ENCODE measurements around the gene SRP68.

Gene SRP68

GRCh38 chr17:76022973-76023899 is 49.1 kb downstream of the SRP68 start:
- in situ Hi-C loops (cut with HindIII; ENCODE audit: low pct_unique_long_range_greater_than_20kb, low sequenced_read_pairs): no loop called here
- DNase-seq (ENCODE audit: low read depth in 1 of 2, low spot score in 1 of 2): no peak
- TF ChIP-seq JUND (IDR thresholded peaks at IDR 0.05; ENCODE audit: low read depth): no peak

- TF ChIP-seq JUND (IDR thresholded peaks at IDR 0.05; ENCODE audit: low read depth): no peak
- no peak for DNase-seq (ENCODE audit: low read depth in 1 of 2, low spot score in 1 of 2)
- in situ Hi-C loops (cut with HindIII; ENCODE audit: low pct_unique_long_range_greater_than_20kb, low sequenced_read_pairs): no loop called here
Observed at GRCh38 chr17:76022285-76022684, 50.0 kb downstream of the SRP68 start.

- no peak for TF ChIP-seq JUND (IDR thresholded peaks at IDR 0.05; ENCODE audit: low read depth)
- in situ Hi-C loops (cut with HindIII; ENCODE audit: low pct_unique_long_range_greater_than_20kb, low sequenced_read_pairs): no loop called here
- no peak for DNase-seq (ENCODE audit: low read depth in 1 of 2, low spot score in 1 of 2)
Observed at GRCh38 chr17:76019833-76020467, 52.4 kb downstream of the SRP68 start.

DNA sequence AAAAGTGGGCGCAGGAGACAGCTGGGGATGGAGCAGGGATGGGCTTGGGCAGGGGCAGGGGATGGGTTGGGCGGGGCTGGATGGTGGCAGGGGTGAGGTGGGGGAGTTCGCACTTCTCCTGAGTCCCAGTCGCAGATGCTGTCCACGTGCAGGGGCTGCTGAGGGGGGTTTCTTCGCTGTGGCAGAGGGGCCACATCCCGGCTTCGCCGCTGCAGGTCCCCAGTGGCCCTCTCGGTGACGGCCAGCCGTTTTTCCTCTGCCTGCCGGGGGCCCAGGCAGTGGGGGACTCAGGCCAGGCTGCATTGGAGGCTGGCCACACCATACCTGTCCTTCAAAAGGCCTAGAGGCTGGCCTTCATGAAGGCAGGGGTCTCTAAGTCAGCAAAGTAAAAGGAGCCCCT is 53.5 kb downstream of the SRP68 start:
- DNase-seq (ENCODE audit: low read depth in 1 of 2, low spot score in 1 of 2): no peak
- no peak for TF ChIP-seq JUND (IDR thresholded peaks at IDR 0.05; ENCODE audit: low read depth)
- in situ Hi-C loops (cut with HindIII; ENCODE audit: low pct_unique_long_range_greater_than_20kb, low sequenced_read_pairs): no loop called here

DNA sequence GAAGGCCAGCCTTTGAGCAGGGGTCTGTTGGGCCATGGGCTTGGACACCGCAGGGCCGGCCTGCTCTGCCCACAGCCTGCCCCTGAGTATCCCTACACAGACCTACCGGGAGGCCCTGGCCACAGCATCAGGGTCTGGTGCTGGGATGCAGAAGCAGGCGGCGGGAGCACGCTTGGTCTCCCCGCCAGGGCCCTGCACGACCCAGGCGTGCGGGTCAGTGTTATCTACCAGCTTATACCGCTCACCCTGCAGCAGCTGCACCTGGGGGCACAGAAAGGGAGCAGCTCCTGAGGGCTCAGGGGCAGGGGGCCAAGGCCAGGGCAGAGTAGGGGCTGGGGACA is 54.0 kb downstream of the SRP68 start:
- in situ Hi-C loops (cut with HindIII; ENCODE audit: low pct_unique_long_range_greater_than_20kb, low sequenced_read_pairs): no loop called here

DNA sequence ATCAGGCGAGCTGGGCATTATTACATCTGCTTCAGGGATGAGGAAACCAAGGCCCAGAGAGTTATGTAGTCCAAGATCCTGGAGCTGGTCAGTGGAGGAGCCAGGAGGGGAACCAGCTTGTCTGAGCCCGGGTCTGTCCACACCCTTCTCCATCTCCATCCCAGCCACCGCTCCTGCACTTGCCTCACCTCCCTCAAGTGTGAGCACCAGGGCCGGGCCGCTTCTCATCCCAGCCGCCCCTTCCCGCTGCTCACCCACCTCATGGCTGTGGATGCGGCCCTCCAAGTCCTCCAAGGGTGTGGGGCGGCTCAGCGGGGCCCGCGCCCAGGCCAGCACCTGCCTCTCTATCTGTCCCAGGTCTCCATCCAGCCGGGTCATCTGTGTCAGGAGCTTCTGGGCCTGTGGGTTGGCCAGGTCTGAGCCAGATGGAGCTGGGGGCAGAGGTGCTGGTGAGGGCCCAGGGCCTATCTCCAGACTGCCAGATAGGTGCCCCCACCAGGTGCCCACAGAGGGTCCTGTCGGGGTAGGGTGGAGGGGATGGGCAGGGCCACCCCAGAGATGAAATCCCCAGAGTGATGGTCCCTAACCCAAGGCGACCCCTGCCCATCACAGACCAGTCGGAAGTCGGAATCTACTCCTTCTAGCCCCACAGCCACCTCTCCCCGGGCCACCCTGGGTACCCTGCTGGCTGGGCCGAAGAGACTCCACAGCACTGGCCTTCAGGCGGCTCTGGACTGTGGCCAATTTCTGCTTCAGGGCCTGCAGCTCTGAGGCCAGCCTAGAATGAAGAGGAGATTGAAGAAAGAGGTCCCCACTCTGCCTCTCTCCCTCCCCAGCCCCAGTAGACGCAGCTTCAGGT is 54.6 kb downstream of the SRP68 start:
- TF ChIP-seq JUND (IDR thresholded peaks at IDR 0.05; ENCODE audit: low read depth): no peak

More for the DNA sequence above, 54.0 kb downstream of the SRP68 start:
- DNase-seq (ENCODE audit: low read depth in 1 of 2, low spot score in 1 of 2): no peak
- no peak for TF ChIP-seq JUND (IDR thresholded peaks at IDR 0.05; ENCODE audit: low read depth)

DNA sequence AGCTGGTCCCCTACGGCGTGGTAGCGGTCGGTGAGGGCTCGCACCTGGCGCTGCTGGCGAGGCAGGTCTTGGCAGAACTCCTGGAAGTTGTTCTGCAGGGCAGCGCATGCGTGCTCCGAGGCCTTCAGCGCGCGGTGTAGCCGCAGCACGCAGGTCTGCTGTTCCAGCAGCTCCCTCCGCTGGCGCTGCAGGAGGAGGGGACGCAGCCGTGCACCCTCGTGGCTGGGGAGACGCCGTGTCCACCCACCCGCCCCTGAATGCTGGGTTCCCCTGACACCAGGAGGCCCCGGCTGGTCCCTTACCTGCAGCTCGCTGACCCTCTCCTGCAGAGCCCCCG is 57.4 kb downstream of the SRP68 start:
- TF ChIP-seq JUND (IDR thresholded peaks at IDR 0.05; ENCODE audit: low read depth): no peak
- in situ Hi-C loops (cut with HindIII; ENCODE audit: low pct_unique_long_range_greater_than_20kb, low sequenced_read_pairs): no loop called here
- DNase-seq (ENCODE audit: low read depth in 1 of 2, low spot score in 1 of 2): no peak

More for the DNA sequence above, 54.6 kb downstream of the SRP68 start:
- in situ Hi-C loops (cut with HindIII; ENCODE audit: low pct_unique_long_range_greater_than_20kb, low sequenced_read_pairs): no loop called here
- no peak for DNase-seq (ENCODE audit: low read depth in 1 of 2, low spot score in 1 of 2)

DNA sequence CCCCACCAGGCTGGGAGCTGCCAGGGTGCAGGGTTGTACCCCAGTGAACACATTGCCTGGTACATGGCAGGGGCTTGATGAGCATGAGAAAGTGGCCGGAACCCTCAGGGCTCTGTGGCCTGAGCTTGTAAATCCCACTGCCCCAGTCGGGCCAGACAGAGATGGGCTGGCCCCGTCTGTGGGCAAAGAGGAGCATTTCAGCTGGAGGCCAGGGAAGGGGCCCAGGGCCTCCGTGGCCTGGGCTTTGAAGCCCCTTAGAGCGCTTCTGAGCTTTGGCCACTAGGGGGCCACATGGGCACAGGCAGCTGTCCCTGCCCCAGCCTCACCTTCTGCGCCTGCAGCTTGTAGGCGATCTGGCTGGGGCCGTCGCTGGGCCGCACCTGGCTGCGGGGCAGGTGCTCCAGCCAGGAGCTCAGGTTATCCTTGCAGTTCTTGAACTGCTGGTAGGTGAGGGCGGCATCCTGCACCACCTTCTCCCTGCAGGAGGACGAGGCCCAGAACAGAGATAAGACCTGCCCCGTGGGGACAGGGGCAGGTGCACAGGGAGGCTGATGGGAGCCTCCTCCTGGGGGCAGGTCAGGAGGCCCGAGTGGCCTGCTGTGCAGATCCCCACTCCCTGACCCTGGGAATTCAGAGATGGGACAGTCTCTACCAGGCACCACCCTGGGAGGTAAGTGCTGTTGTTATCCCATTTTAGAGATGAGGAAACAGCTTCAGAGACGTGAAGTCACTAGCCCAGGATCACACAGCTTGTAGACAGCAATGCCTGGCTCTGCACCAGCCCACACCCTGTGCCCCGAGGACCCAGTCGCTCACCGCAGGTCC is 58.0 kb downstream of the SRP68 start:
- in situ Hi-C loops (cut with HindIII; ENCODE audit: low pct_unique_long_range_greater_than_20kb, low sequenced_read_pairs): no loop called here
- peak; percentile 82 to 94 for DNase-seq (ENCODE audit: low read depth in 1 of 2, low spot score in 1 of 2)
- no peak for TF ChIP-seq JUND (IDR thresholded peaks at IDR 0.05; ENCODE audit: low read depth)

- TF ChIP-seq JUND (IDR thresholded peaks at IDR 0.05; ENCODE audit: low read depth): no peak
- DNase-seq (ENCODE audit: low read depth in 1 of 2, low spot score in 1 of 2): no peak
- in situ Hi-C loops (cut with HindIII; ENCODE audit: low pct_unique_long_range_greater_than_20kb, low sequenced_read_pairs): no loop called here
Observed at GRCh38 chr17:76013377-76013932, 58.9 kb downstream of the SRP68 start.

- in situ Hi-C loops (cut with HindIII; ENCODE audit: low pct_unique_long_range_greater_than_20kb, low sequenced_read_pairs): no loop called here
- no peak for TF ChIP-seq JUND (IDR thresholded peaks at IDR 0.05; ENCODE audit: low read depth)
- no peak for DNase-seq (ENCODE audit: low read depth in 1 of 2, low spot score in 1 of 2)
Observed at GRCh38 chr17:76011951-76012350, 60.4 kb downstream of the SRP68 start.

DNA sequence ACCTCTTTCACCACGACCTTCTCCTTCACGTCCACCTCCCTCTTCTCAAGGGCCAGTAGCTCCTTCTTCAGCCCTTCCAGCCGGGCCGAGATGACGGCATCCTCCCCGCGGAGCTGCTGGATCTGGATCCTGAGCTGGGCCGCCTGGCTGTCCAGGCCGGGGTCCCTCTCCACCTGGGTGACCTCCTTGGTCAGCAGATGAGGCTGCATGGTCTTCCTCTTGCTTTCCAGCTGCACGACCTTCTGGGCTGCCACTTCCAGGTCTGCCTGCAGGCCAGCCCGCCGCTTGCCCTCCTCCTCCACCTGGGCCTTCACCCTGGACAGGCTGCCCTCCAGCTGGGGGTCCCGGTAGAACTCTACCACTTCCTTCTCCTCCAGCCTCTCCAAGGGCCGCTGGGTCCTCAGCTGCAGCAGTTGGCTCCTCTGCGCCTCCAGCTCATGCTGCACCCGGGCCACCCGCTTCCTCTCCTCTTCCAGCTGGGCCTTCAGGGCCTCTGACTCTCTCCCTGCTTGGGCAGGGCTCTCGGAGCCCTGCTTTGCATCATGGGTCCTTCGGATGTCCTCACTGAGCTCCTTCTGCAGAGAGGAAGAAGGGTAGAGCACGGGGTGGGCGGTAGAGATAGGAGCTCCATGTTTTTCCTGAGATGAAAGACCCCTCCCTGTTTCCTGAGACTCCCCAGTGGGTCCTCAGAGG is 62.2 kb downstream of the SRP68 start:
- TF ChIP-seq JUND (IDR thresholded peaks at IDR 0.05; ENCODE audit: low read depth): no peak
- no peak for DNase-seq (ENCODE audit: low read depth in 1 of 2, low spot score in 1 of 2)
- in situ Hi-C loops (cut with HindIII; ENCODE audit: low pct_unique_long_range_greater_than_20kb, low sequenced_read_pairs): no loop called here

All from T47D (cell line).